HepG2 (cell line): ENCODE measurements around the gene KRTAP10-10. TPM values are rescaled to one million over a fixed set of nuclear protein-coding genes. Genes with fewer than 3 reads are reported as not detected.
"Not testable (repeated sequence)": the region's sequence is repeated elsewhere in the genome, so short reads cannot be mapped to it uniquely, and the experiment has no call there.

Experiments used
- ATAC-seq: fragments of 200-7000 bp; cut with Tn5 transposase; 3 replicates; pipeline ENCODE4 v1.9.1; 2020; ENCODE audit warnings: mild to moderate bottlenecking, moderate library complexity
- BruUV-seq: library from RNA; stranded (reverse); fragments of 400-500 nt; replicated peaks from 2 replicates; lab custom pipeline; 2021; lab: Mats Ljungman, UMichigan
- CTCF ChIA-PET: fragments of 300-600 bp; formaldehyde crosslinking; extraction: SDS; loops from one replicate; lab custom pipeline; 2021; ENCODE audit warnings: low total read pairs, inconsistent platforms, low intra/inter-chr PET ratio; lab: Yijun Ruan, JAX
- POLR2A ChIA-PET: fragments of 350-600 bp; sonication (Branson Sonifier 250); formaldehyde crosslinking; loops from one replicate; lab custom pipeline; 2020; ENCODE audit warnings: antibody characterized with exemption, inconsistent platforms; lab: Yijun Ruan, JAX
- DNase-seq: peaks from one replicate; pipeline ENCODE4 v3.0.0-alpha.2; 2015; ENCODE audit warnings: low spot score
- FAIRE-seq: peaks from 3 replicates; lab custom pipeline; 2011; peaks lifted over from hg19 to GRCh38; lab: Jason Lieb, UNC
- H2AFZ ChIP-seq: one replicate; pipeline ENCODE4 v1.6.1; 2011; ENCODE audit warnings: low read length, inconsistent platforms
- H3K27ac ChIP-seq: fragments of 300-600 bp; 3 replicates; pipeline ENCODE4 v1.8.0; 2011; ENCODE audit warnings: mixed run types, mild to moderate bottlenecking, mixed read lengths, low read length, inconsistent platforms; ENCODE audit not compliant: insufficient read depth; ENCODE audit errors: extremely low read length
- H3K27me3 ChIP-seq, 2 experiments: fragments of 200-600 bp in 1 of 2; 2 replicates in 1 of 2; 3 replicates in 1 of 2; pipeline versions ENCODE4 v1.6.0 to v1.8.0; 2011; ENCODE audit warnings: low read length in 2 of 2, mild to moderate bottlenecking in 2 of 2, moderate library complexity in 2 of 2, inconsistent platforms in 1 of 2; ENCODE audit not compliant: insufficient read depth in 2 of 2, control insufficient read depth in 1 of 2
- H3K36me3 ChIP-seq, 2 experiments: fragments of 200-600 bp in 1 of 2; replicated peaks in 1 of 2; 2 replicates in 1 of 2; 3 replicates in 1 of 2; pipeline versions ENCODE4 v1.5.1 to v1.8.0; 2011; ENCODE audit warnings: low read length in 2 of 2, inconsistent platforms in 1 of 2; ENCODE audit not compliant: insufficient read depth in 2 of 2, control insufficient read depth in 1 of 2
- H3K4me1 ChIP-seq: 2 replicates; pipeline ENCODE4 v1.5.1; 2012; ENCODE audit warnings: low read length, inconsistent platforms; ENCODE audit not compliant: insufficient read depth
- H3K4me2 ChIP-seq: 2 replicates; pipeline ENCODE4 v1.6.0; 2011; ENCODE audit warnings: low read depth, low read length, inconsistent platforms
- H3K4me3 ChIP-seq, 3 experiments: fragments of 200-600 bp in 1 of 3; sonication (generic), shearing (Covaris generic) in 1 of 3; replicated peaks in 1 of 3; 2 replicates each; pipeline ENCODE4 v1.5.1; 2011 to 2016; ENCODE audit warnings: low read length in 3 of 3, inconsistent platforms in 2 of 3, low read depth in 2 of 3, mild to moderate bottlenecking in 2 of 3, control low read depth in 1 of 3, mixed read lengths in 1 of 3; ENCODE audit not compliant: insufficient read depth in 1 of 3
- H3K79me2 ChIP-seq: one replicate; pipeline ENCODE4 v1.6.1; 2011; ENCODE audit warnings: low read length, inconsistent platforms; ENCODE audit not compliant: insufficient read depth
- H3K9ac ChIP-seq: 2 replicates; pipeline ENCODE4 v1.6.0; 2011; ENCODE audit warnings: mild to moderate bottlenecking, low read depth, low read length, inconsistent platforms; ENCODE audit not compliant: insufficient read depth
- H3K9me3 ChIP-seq: 2 replicates; pipeline ENCODE4 v1.5.1; 2012; ENCODE audit warnings: mild to moderate bottlenecking, low read length
- H4K20me1 ChIP-seq: 2 replicates; pipeline ENCODE4 v1.6.0; 2011; ENCODE audit warnings: inconsistent platforms, mild to moderate bottlenecking, low read length, moderate library complexity; ENCODE audit not compliant: insufficient read depth
- ADNP ChIP-seq: sonication (generic); formaldehyde crosslinking; IDR thresholded peaks from 2 replicates; pipeline ENCODE4 v1.4.0; 2020; ENCODE audit warnings: missing genetic modification reagents
- ATF7 ChIP-seq, 2 experiments: fragments of 450-650 bp in 1 of 2; sonication (generic) in 1 of 2; formaldehyde crosslinking in 1 of 2; IDR thresholded peaks; 2 replicates each; pipeline versions ENCODE4 v1.4.0 to v1.6.1; 2016 to 2020; ENCODE audit warnings: antibody characterized with exemption in 1 of 2, mild to moderate bottlenecking in 1 of 2, missing genetic modification reagents in 1 of 2
- DNMT1 ChIP-seq: sonication (generic); formaldehyde crosslinking; IDR thresholded peaks from 2 replicates; pipeline ENCODE4 v1.5.1; 2020; ENCODE audit warnings: mild to moderate bottlenecking, missing genetic modification reagents
- HNRNPL ChIP-seq: fragments of 200-400 bp; formaldehyde crosslinking; IDR thresholded peaks from 2 replicates; pipeline ENCODE4 v1.6.1; 2017; ENCODE audit warnings: mild to moderate bottlenecking, low read depth, low read length
- PHF20 ChIP-seq: sonication (generic); formaldehyde crosslinking; IDR thresholded peaks from 2 replicates; pipeline ENCODE4 v1.5.0; 2020; ENCODE audit warnings: mild to moderate bottlenecking, missing genetic modification reagents
- PITX1 ChIP-seq: sonication (generic); formaldehyde crosslinking; IDR thresholded peaks from 2 replicates; pipeline ENCODE4 v1.5.1; 2020; ENCODE audit warnings: mild to moderate bottlenecking, missing genetic modification reagents
- SP2 ChIP-seq: sonication (generic); formaldehyde crosslinking; IDR thresholded peaks from 2 replicates; pipeline ENCODE4 v1.5.1; 2020; ENCODE audit warnings: mild to moderate bottlenecking, missing genetic modification reagents
- ZNF737 ChIP-seq: sonication (generic); formaldehyde crosslinking; IDR thresholded peaks from 2 replicates; pipeline ENCODE4 v1.5.0; 2020; ENCODE audit warnings: missing genetic modification reagents, mild to moderate bottlenecking, borderline replicate concordance
- WGBS: methylation state at CpG from one replicate; pipeline ENCODE4 v1.1.6; 2017; ENCODE audit warnings: low lambda C conversion rate; 5-methylcytosine and 5-hydroxymethylcytosine counted together
- in situ Hi-C: cut with HindIII; loops from 2 replicates; pipeline ENCODE4 v1.10.0; 2017; ENCODE audit warnings: low pct_unique_long_range_greater_than_20kb; ENCODE audit not compliant: extremely low pct_ligation_motif_present
- intact Hi-C: fragments of 100-400 bp; cut with micrococcal nuclease; formaldehyde crosslinking; loops from one replicate; pipeline ENCODE4 v1.10.0; 2022; ENCODE audit not compliant: unreplicated experiment
- polyA plus RNA-seq, 8 experiments: library from polyadenylated mRNA; depleted of rRNA in 3 of 8; stranded (reverse) in 7 of 8; unstranded in 1 of 8; fragments of >200 nt; fragmentation: Illumina TruSeq in 4 of 8; extraction: Trizol in 4 of 8; gene quantifications; 2 replicates each; pipeline versions ENCODE4 v1.2.1 to v1.2.3, GENCODE V29; 2011 to 2016; ENCODE audit warnings: low read depth in 4 of 8, missing spikeins in 1 of 8, mixed read lengths in 1 of 8; ENCODE audit not compliant: insufficient read depth in 1 of 8
- total RNA-seq, 5 experiments: library from RNA; depleted of rRNA; stranded (reverse); fragments of >200 nt; fragmentation: Illumina TruSeq; extraction: Trizol; gene quantifications; 2 replicates each; pipeline ENCODE4 v1.2.3, GENCODE V29; 2016; ENCODE audit warnings: low read depth in 1 of 5
- TF ChIP-seq, protein P1 (sequence below): sonication (generic); formaldehyde crosslinking; IDR thresholded peaks from 2 replicates; pipeline ENCODE4 v1.4.0; 2020; ENCODE audit warnings: missing genetic modification reagents

Gene KRTAP10-10
- total and polyA plus RNA-seq, 2 of the 13 experiments (the other 11 are each of a cell fraction or from before 2014, with no cell fraction given): not detected

DNA sequence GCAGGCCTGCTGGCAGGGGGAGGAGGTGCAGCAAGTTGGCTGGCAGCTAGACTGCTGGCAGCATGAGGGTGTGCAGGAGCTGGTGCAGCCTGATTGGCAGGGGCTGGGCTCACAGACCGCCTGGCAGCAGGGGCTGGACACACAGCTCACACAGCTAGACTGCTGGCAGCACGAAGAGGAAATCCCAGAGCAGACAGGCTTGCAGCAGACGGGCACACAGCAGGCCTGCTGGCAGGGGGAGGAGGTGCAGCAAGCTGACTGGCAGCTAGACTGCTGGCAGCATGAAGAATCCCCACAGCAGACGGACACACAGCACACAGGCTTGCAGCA is 45.4 kb upstream of the KRTAP10-10 start:
- ATAC-seq, intact Hi-C loops, H3K4me3 ChIP-seq, H3K4me2 ChIP-seq, FAIRE-seq, H2AFZ ChIP-seq, H3K9me3 ChIP-seq, H3K36me3 ChIP-seq, POLR2A ChIA-PET, DNase-seq: not testable (repeated sequence)
- 80% methylated on average over 1 of the region's 4 CpGs for WGBS
- TF ChIP-seq HNRNPL (0 out of 2 replicates have a peak, but pooled peaks have one; percentile 10), ADNP (0 out of 2 replicates have a peak, but pooled peaks have one; percentile 16)
- TF ChIP-seq, all 625 proteins: peak for 2; not testable (repeated sequence) for 623
- H3K27ac ChIP-seq, H3K27me3 ChIP-seq, H3K9ac ChIP-seq, H3K79me2 ChIP-seq, BruUV-seq, CTCF ChIA-PET, in situ Hi-C loops, H4K20me1 ChIP-seq: not testable (repeated sequence)
- peaks cover 52% of the 10 kb centered on the region for H3K4me1 ChIP-seq

DNA sequence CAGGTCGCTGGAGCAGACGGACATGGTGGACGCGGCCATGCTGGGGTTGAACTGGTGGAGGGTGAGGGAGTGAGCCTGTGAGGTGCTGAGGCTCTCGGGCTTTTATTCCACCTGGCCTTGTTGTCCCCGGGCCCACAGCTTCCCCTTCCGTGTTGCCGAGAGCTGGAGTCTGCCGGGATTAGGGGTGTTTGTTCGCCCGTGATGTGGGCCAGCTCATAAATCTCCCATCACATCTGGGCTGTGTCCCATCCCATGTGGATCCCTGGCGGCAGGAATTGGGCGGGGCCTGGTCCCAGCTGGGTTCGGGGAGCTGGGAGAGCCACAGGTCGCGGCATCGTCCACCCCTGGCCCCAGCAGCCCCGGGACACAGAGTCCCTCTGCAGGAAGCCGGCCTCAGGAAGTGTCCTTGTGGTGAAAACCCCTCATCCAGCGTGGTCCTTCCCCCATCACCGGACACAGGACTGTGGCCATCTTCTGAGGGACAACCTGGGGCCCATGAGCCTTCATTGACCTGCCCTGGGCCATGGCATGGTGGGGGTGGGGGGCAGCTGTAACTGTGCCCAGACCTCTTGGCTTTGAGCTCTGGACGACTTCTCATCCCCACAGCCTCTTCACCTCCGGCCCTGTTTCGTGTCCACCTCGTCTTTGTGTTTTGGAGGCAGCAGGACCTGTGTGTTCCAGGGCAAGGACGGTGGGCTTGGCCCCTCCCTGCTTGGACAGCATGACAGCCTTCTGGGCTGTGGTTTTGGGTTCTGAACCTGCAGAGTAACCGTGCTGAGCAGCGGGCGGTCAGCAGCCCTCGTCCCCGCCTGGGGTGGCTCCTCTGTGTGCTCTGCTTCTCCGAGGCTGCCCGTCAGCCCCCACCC is 44.5 kb upstream of the KRTAP10-10 start, which contains the start of gene KRTAP10-6:
Gene KRTAP10-6, minus strand, starts transcription at position 60 of the 866 bp plus-strand sequence. Its CDS starts 21 bp downstream, at position 39.
- BruUV-seq: no TSS peak
- no peaks in the 10 kb centered on the region for H4K20me1 ChIP-seq
- no peaks in the 10 kb centered on the region for H3K79me2 ChIP-seq
- peak; percentile 8; the same call in 2 of the 3 replicates for ATAC-seq
- ChIA-PET POLR2A (no interaction called here), CTCF (no interaction called here)
- intact Hi-C loops: no loop called here
- peak within 1 kb of the TSS; percentile 80 for H3K27ac ChIP-seq
- in situ Hi-C loops: no loop called here
- peaks cover 52% of the 10 kb centered on the region for H3K4me1 ChIP-seq
- 0 out of 2 replicates have a peak within 1 kb of the TSS, but pooled peaks have one; percentile 2 for H3K9ac ChIP-seq
- no peak within 1 kb of the TSS for H2AFZ ChIP-seq
- H3K4me3 ChIP-seq: peak within 1 kb of the TSS in 1 of 3 experiments; percentile 4; a peak in 1 of 6 replicates
- 83% methylated on average over 20 of the region's 33 CpGs for WGBS
- peak within 1 kb of the TSS; percentile 59 for H3K4me2 ChIP-seq
- no peaks in the 10 kb centered on the region for H3K9me3 ChIP-seq
- H3K36me3 ChIP-seq: no peaks in the 10 kb centered on the region
- no peak for FAIRE-seq
- TF ChIP-seq, protein P1, sequence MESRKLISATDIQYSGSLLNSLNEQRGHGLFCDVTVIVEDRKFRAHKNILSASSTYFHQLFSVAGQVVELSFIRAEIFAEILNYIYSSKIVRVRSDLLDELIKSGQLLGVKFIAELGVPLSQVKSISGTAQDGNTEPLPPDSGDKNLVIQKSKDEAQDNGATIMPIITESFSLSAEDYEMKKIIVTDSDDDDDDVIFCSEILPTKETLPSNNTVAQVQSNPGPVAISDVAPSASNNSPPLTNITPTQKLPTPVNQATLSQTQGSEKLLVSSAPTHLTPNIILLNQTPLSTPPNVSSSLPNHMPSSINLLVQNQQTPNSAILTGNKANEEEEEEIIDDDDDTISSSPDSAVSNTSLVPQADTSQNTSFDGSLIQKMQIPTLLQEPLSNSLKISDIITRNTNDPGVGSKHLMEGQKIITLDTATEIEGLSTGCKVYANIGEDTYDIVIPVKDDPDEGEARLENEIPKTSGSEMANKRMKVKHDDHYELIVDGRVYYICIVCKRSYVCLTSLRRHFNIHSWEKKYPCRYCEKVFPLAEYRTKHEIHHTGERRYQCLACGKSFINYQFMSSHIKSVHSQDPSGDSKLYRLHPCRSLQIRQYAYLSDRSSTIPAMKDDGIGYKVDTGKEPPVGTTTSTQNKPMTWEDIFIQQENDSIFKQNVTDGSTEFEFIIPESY (CRISPR knock-in tag): peak; percentile 39; the same call in 1 of the 2 replicates
- TF ChIP-seq DNMT1: 0 out of 2 replicates have a peak, but pooled peaks have one; percentile 41
- TF ChIP-seq PITX1: 0 out of 2 replicates have a peak, but pooled peaks have one; percentile 27
- no peak for TF ChIP-seq PHF20 (CRISPR knock-in tag)
- TF ChIP-seq ATF7 (IDR thresholded peaks at IDR 0.05): no peak
- TF ChIP-seq ATF7 (CRISPR knock-in tag; IDR thresholded peaks at IDR 0.05): no peak
- TF ChIP-seq ZNF737 (CRISPR knock-in tag): 0 out of 2 replicates have a peak, but pooled peaks have one; percentile 12
- TF ChIP-seq SP2 (CRISPR knock-in tag): 0 out of 2 replicates have a peak, but pooled peaks have one; percentile 26
- DNase-seq: no peak
- H3K27me3 ChIP-seq: no peaks in the 10 kb centered on the region; a peak in 1 of 5 replicates
